Measurements from ENCODE around the gene CFB. TPM values are rescaled to one million over a fixed set of nuclear protein-coding genes. Genes with fewer than 3 reads are reported as not detected.

CFB gene
- polyA plus RNA-seq, 1 of the 3 experiments (the other 2 are of a cell fraction), result 42.1 TPM

GRCh38 chr6:31927242-31927862 lies 18.5 kb upstream of the CFB start, which contains the start of gene C2:
Gene C2 (plus strand): TSS chr6:31927717. CDS start chr6:31927753, 36 bp downstream.
- Histone ChIP-seq H3K27me3 (ENCODE audit: insufficient read depth) (no peaks in the 10 kb centered on the region), H4K20me1 (ENCODE audit: insufficient read depth) (no peaks in the 10 kb centered on the region), H3K9me3 (no peaks in the 10 kb centered on the region), H3F3A (replicated peaks; ENCODE audit: insufficient read depth) (no peaks in the 10 kb centered on the region), H3K79me2 (ENCODE audit: insufficient read depth) (no peaks in the 10 kb centered on the region), H3K36me3 (replicated peaks in 1 of 2; ENCODE audit: control insufficient read depth in 1 of 2, insufficient read depth in 2 of 2, low read length in 1 of 2) (no peaks in the 10 kb centered on the region), H3K4me3 (ENCODE audit: low read depth in 2 of 2, low read length in 1 of 2) (no peak within 1 kb of the TSS), H3K4me2 (no peak within 1 kb of the TSS), H3K9ac (no peak within 1 kb of the TSS), H2AFZ (ENCODE audit: low read depth) (no peak within 1 kb of the TSS), H3K4me1 (ENCODE audit: control insufficient read depth in 1 of 2, insufficient read depth in 2 of 2, low read depth in 1 of 2, low read length in 1 of 2) (no peaks in the 10 kb centered on the region), H3K27ac (ENCODE audit: low read depth in 2 of 2, low read length in 1 of 2) (no peak within 1 kb of the TSS), H3K9me2 (no peaks in the 10 kb centered on the region)
- POLR2A ChIA-PET, result no interaction called here
- CTCF ChIA-PET, result no interaction called here
- 62% methylated on average over 11 of the region's 11 CpGs for WGBS (ENCODE audit: low lambda C conversion rate)
- TF ChIP-seq ELF1 (IDR thresholded peaks at IDR 0.05) (no peak), CHD2 (IDR thresholded peaks at IDR 0.05; ENCODE audit: low read length, partially characterized antibody) (no peak), SIN3A (IDR thresholded peaks at IDR 0.05; ENCODE audit: borderline replicate concordance, low read depth, low read length) (no peak), MXI1 (IDR thresholded peaks at IDR 0.05; ENCODE audit: low read depth, low read length) (no peak), FOSL2 (IDR thresholded peaks at IDR 0.05; ENCODE audit: borderline replicate concordance, low read depth) (no peak)
- TF ChIP-seq, protein P1, sequence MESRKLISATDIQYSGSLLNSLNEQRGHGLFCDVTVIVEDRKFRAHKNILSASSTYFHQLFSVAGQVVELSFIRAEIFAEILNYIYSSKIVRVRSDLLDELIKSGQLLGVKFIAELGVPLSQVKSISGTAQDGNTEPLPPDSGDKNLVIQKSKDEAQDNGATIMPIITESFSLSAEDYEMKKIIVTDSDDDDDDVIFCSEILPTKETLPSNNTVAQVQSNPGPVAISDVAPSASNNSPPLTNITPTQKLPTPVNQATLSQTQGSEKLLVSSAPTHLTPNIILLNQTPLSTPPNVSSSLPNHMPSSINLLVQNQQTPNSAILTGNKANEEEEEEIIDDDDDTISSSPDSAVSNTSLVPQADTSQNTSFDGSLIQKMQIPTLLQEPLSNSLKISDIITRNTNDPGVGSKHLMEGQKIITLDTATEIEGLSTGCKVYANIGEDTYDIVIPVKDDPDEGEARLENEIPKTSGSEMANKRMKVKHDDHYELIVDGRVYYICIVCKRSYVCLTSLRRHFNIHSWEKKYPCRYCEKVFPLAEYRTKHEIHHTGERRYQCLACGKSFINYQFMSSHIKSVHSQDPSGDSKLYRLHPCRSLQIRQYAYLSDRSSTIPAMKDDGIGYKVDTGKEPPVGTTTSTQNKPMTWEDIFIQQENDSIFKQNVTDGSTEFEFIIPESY (IDR thresholded peaks at IDR 0.05; ENCODE audit: borderline replicate concordance, low read depth), result no peak
- no peak for DNase-seq

DNA sequence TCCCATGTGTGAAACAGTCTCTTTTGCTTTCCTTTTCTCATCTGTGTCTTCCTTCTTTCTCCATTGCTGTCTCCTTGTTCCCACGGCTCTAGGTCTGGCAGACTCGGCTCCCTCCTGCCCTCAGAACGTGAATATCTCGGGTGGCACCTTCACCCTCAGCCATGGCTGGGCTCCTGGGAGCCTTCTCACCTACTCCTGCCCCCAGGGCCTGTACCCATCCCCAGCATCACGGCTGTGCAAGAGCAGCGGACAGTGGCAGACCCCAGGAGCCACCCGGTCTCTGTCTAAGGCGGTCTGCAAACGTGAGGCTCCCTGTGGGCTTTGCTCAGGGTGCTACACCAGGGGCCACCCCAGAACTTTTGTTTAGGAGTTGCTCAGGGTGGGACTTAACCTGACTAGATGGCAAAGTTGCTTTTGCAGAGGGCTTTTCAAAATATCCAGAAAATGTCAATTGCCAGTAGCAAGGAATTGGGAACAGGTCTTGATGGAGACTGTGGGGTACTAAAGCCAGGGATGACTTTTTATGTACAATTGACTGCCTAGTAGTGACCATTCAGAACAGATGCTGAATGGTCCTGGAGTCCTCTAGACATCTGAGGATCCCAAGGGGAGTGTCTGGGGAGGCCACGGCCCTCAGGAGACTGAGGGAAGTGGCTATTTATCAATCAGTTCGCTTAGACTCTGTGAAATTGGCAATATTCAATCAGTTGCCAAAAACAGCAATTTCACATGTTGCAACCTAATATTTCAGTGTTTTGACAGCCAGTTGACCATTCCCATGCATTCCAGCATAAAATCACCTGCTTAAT lies 17.8 kb upstream of the CFB start:
- H3K4me2 ChIP-seq, result no peak overlapping the region
- no peak overlapping the region for H3K4me3 ChIP-seq (ENCODE audit: low read depth in 2 of 2, low read length in 1 of 2)
- H3K9me3 ChIP-seq, result no peaks in the 10 kb centered on the region
- 68% methylated on average over 11 of the region's 11 CpGs for WGBS (ENCODE audit: low lambda C conversion rate)
- CTCF ChIA-PET, result interaction anchor here (1.1 kb wide), 1 partner anchor 17 kb away, joined by 3 read pairs; no protein-coding TSS in a partner anchor
- no peak overlapping the region for H2AFZ ChIP-seq (ENCODE audit: low read depth)
- no peaks in the 10 kb centered on the region for H4K20me1 ChIP-seq (ENCODE audit: insufficient read depth)
- no peaks in the 10 kb centered on the region for H3K9me2 ChIP-seq
- H3K4me1 ChIP-seq (ENCODE audit: control insufficient read depth in 1 of 2, insufficient read depth in 2 of 2, low read depth in 1 of 2, low read length in 1 of 2), result no peaks in the 10 kb centered on the region
- POLR2A ChIA-PET, result no interaction called here
- H3K27ac ChIP-seq (ENCODE audit: low read depth in 2 of 2, low read length in 1 of 2), result no peak overlapping the region
- no peak overlapping the region for H3K9ac ChIP-seq
- H3K27me3 ChIP-seq (ENCODE audit: insufficient read depth), result no peaks in the 10 kb centered on the region; the same call in 1 of the 2 replicates
- no peaks in the 10 kb centered on the region for H3K36me3 ChIP-seq (replicated peaks in 1 of 2; ENCODE audit: control insufficient read depth in 1 of 2, insufficient read depth in 2 of 2, low read length in 1 of 2)
- no peak for TF ChIP-seq USF2 (IDR thresholded peaks at IDR 0.05; ENCODE audit: borderline replicate concordance, low read depth, low read length)
- no peak for TF ChIP-seq POLR2AphosphoS5 (IDR thresholded peaks at IDR 0.05; ENCODE audit: low read depth, low read length)
- no peak for TF ChIP-seq JUND (IDR thresholded peaks at IDR 0.05)
- no peak for TF ChIP-seq FOXJ3 (CRISPR knock-in tag; IDR thresholded peaks at IDR 0.05)
- TF ChIP-seq MEF2A (IDR thresholded peaks at IDR 0.05; ENCODE audit: borderline replicate concordance, low read depth), result no peak
- no peak for TF ChIP-seq GATA2 (CRISPR knock-in tag; IDR thresholded peaks at IDR 0.05)
- no peak for TF ChIP-seq RCOR1 (IDR thresholded peaks at IDR 0.05; ENCODE audit: low read length)
- no peak for TF ChIP-seq TCF12 (IDR thresholded peaks at IDR 0.05)
- no peak for TF ChIP-seq EP300 (IDR thresholded peaks at IDR 0.05; ENCODE audit: borderline replicate concordance in 1 of 2, low read depth in 1 of 2, low read length in 1 of 2)
- TF ChIP-seq TAF1 (IDR thresholded peaks at IDR 0.05; ENCODE audit: borderline replicate concordance, low read depth, low read length), result no peak
- TF ChIP-seq, protein P1 (IDR thresholded peaks at IDR 0.05; ENCODE audit: borderline replicate concordance, low read depth), result no peak
- no peak for TF ChIP-seq SMC3 (IDR thresholded peaks at IDR 0.05; ENCODE audit: low read depth, low read length)
- TF ChIP-seq, protein P2, sequence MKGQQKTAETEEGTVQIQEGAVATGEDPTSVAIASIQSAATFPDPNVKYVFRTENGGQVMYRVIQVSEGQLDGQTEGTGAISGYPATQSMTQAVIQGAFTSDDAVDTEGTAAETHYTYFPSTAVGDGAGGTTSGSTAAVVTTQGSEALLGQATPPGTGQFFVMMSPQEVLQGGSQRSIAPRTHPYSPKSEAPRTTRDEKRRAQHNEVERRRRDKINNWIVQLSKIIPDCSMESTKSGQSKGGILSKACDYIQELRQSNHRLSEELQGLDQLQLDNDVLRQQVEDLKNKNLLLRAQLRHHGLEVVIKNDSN (IDR thresholded peaks at IDR 0.05; ENCODE audit: borderline replicate concordance, low read depth), result no peak
- no peak for TF ChIP-seq RXRA (IDR thresholded peaks at IDR 0.05; ENCODE audit: borderline replicate concordance, low read depth)
- DNase-seq, result no peak
- H3K79me2 ChIP-seq (ENCODE audit: insufficient read depth), result no peaks in the 10 kb centered on the region
- H3F3A ChIP-seq (replicated peaks; ENCODE audit: insufficient read depth), result no peaks in the 10 kb centered on the region
